Raji (cell line): ENCODE results near the gene ATF3.

Source experiments
- POLR2A ChIP-seq: IDR thresholded peaks from 2 replicates; pipeline ENCODE4 v1.6.1; 2011; ENCODE audit warnings: low read depth, low read length, control low read depth; ENCODE audit not compliant: insufficient read depth

Gene ATF3, protein sequence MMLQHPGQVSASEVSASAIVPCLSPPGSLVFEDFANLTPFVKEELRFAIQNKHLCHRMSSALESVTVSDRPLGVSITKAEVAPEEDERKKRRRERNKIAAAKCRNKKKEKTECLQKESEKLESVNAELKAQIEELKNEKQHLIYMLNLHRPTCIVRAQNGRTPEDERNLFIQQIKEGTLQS

DNA sequence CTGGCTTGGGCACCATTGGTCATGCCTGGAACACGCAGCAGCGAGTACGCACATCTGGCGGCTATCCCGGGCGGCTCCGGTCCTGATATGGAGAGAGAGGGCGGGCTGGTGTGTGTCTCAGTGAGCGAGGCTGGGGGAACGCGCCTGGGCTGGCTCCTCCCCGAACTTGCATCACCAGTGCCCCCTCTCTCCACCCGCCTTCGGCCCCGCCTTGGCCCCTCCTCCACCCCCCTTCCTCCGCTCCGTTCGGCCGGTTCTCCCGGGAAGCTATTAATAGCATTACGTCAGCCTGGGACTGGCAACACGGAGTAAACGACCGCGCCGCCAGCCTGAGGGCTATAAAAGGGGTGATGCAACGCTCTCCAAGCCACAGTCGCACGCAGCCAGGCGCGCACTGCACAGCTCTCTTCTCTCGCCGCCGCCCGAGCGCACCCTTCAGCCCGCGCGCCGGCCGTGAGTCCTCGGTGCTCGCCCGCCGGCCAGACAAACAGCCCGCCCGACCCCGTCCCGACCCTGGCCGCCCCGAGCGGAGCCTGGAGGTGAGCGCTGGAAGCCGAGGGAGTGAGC, at the start of gene ATF3:
ATF3 (plus strand) TSS at position 370 of the 567 bp plus-strand sequence. CDS start 6,261 bp downstream, outside the sequence.
- peak; percentile 83 for TF ChIP-seq POLR2A

DNA sequence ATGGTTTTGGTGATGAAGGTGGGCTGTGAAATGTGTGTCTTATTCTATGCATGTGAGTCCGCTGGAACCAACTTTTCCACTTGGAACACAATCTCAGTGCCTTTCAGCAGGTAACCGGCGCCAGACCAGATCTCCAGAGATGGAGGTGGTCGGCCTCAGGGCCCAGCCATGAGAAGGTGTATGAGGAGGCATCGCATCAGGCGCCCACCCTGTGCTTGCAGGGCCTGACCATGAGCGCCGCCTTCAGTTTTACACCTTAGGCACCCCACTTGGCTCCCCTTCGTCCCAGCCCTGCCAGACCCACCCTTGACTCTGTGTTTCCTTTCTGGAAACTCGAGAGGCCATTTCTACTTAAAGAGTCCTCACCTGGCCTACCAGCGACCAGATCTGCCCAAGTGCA, 48.6 kb upstream of the ATF3 start:
- no peak for TF ChIP-seq POLR2A

DNA sequence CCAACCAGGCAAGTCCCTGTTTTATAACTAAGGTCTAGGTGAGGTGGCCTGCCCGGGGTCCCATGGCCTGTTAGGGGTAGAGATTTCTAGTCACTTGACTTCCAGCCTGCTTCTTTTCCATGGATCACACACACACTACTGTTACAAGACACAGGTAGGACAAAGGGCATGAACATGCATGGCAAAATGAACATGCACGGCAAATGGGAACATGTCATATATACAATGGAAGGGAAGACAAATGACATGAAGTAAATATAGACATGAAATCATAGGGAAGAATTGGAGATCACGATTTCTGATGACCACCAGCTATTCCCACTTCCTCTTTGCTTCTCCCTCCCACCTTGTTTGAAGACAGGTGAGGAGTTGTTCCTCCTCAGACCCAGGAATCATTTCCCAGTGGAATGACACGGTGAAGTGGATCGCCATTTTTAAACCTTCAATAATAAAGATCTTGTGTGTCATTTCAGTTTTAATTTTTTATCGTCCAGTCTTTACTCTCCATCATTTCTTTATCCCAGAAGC, 47.6 kb upstream of the ATF3 start:
- no peak for TF ChIP-seq POLR2A

DNA sequence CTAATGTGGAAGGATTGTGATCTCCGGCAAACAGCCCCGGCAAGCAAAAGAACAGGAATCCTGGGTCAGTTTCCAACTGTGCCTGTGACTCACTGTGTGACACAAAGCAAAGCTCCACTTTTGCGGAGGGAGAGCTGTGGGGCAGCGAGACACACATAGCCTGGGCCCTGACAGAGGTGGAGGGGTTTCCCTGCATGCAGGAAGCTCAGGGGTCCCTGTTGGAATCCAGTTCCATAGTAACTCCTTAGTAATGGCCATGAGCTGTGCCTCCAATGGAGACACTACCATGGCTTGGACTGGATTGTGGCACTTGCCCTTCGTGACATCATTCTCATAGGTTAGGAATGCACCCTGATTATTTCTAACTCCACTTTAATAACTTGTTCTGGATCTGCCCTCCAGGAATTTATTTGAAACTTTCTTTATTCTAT, 47.0 kb upstream of the ATF3 start:
- no peak for TF ChIP-seq POLR2A

DNA sequence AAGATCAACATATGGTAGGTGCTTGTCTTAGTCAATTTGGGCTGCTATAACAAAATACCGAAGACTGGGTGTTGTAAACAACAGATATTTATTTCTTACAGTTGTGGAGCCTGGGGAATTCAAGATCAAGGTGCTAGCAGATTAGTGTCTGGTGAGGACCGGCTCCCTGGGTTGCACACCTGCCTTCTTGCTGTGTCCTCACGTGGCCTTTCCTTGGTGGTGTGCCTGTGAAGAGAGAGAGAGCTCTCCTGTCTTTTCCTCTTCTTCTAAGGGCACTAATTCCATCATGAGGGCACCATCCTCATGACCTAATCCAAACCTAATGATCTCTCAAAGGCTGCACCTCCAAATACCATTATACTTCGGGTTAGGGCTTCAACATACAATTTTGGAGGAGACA, 45.8 kb upstream of the ATF3 start:
- TF ChIP-seq POLR2A = no peak

DNA sequence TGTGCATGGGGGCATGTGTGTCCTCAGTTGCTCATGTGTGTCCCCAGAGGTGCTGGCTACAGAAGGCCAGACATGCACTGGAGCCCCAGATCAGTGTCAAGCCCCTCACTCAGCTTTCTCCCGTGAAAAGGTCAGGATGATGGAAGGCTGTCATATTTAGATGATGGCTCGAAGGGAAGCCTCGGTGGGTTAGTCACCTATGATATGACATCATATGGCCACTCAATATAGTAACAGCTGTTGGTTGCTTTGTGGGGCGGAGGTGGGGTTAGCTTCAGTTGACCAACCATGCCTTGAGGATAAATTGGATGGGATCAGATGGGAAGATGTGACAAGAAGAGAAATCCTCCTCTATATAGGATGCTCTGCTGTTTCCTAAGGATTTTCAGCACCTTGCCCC, 43.5 kb upstream of the ATF3 start:
- no peak for TF ChIP-seq POLR2A

DNA sequence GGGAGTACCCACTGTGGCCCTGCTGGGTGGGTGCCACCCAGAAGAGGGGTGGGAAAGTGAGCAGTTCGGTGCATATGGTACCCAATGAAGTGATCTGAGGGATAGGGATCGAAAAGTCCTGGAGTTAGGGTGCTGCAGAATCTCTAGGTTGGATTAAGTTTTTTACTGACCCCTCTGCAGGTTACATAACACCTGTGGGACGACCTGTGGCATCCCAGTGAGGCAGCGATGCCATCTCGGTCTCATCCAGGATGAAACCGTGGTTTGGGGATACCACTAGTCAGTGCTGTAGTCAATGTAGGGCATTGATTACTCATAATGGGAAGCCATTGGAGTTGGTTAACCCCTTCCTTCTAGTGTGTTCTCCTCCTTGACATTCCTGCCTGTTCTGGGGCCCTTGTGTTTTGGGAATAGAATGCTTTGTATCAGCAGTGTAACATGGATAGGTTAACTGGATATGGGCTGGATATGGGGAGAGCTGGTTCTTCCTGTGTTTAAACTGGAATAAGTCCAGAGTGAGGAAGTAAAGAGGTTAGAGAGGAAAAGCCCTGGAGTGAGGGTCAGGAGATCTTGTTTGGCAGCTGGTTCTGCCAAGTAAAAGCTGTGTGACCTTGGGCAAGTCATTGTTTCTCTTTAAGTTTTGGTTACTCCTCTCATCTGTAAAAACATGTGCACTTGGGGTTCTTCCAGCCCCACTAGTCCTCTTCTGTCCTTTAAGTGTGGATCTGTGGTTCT, 42.8 kb upstream of the ATF3 start:
- TF ChIP-seq POLR2A = no peak

DNA sequence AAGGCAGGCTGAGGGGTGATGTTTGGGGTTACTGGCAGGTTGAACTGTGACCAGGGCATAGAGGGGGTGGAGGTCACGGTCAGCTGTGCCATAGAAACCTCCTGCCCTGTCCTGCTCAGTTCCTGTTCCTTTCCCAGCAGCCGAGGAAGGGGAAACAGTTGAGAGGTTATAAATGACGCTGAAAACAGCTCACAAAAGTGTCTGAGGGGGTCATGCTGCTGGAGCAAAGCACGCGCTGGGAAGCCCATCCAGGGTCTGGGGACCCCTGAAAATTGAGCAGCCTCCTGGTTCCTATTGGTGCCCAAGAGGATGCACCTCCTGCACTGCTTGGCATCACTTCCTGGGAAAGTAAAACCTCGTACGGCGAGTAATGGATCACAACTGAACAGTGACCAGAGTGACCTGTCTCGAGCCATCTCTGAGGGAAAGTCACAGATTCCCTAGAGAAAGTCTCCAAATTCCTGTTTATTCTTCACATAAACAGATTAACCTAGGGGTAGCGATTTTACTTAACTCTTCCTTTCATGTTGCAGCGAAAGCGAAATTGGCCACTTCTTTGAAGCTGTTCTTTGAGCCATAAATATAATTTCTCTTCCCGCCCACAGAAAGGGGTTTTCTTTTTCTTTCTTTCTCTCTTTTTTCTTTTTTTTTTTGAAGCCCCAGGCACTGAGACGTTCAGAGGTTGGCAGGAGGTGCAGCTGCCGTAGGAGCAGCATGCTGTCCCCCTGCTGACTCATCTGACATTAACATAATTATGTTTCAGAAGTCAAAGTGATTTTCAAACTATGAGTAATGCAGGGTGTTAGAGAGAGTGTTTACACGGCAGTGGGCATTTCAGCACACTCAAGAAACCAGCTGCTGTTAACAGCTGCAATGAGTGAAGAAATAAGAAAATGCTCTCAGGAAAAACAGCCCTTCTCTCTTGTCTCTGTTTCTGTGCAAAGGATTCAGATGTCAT, 41.8 kb upstream of the ATF3 start:
- TF ChIP-seq POLR2A = no peak

DNA sequence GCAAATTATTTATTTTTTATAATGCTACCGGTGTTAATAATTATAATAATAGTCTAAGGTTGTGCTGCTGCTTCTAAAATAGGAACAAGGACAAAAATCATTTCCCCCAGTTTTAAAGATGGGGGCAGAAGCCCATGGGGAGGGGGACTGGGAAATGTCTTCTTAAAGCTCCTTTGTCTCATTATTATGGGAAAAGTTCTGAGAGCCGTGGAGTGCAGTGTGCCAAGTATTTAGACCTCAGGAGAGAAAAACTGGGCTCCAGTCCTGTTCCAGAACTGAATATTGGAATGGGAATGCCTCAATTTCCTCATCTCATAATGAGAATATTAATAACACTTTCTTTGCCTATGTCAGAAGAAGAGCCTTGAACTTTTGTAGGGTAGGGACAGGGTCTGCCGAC, 40.9 kb upstream of the ATF3 start:
- TF ChIP-seq POLR2A = no peak

DNA sequence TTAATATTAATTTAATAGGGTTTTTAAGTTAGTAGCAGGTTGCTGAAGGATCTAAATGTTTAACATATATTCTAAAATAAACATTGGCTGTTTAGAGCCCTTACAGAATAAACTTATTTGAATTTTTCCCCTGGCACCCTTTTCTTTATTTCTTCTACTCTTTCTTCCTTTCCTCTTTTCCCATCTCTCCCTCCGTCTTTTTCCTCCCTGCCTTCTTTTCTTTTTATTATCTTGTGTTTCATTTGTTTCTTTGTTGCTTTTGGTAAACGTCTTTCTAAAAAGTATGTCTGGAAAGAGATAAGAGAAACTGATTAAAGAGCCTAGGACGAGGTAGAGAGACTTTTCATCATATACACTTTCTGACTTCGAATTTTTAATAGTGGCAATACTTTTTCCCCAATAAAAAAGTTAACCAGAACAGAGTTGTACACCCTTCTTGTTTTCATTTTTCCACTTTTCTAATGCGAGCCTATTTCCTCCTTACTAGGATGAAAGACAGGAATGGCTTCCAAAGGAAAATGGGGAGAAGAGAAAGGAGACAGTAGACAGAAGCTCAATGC, 39.5 kb upstream of the ATF3 start:
- no peak for TF ChIP-seq POLR2A

DNA sequence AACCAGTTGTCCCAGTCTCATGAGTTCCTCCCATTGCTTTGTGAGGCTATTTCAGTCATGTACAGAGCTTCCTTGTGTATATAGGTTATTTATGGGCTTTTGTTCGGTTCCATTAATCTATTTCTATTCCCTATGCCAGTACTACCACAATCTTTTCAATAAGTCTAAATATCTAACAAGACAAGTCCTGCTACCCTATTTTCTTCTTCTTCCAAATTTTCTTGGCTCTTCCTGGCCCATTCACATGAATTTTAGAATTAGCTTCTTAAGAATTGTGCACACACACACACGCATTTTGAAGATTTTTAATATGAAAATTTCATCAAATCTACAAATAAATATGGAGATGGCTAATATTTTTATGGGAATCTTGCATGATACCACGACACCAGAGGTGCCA, 33.8 kb upstream of the ATF3 start:
- no peak for TF ChIP-seq POLR2A

DNA sequence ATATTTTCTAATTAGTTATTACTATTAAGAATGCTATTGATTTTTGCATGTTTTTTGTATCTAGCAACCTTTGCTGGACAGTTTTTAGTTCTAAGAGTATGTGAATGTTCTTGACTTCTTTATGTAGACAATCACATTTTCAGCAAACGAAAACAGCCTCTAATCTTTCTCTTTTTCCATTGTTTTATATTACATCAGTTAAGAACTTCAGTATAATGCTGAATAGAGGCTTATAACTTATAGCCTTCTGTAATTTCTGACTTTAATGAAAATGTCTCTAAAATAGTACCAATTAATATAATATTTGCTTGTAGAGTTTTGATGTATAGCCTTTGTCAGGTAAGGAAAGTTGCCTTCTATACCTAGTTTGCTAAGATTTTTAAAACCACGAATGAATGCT, 33.2 kb upstream of the ATF3 start:
- TF ChIP-seq POLR2A = no peak

DNA sequence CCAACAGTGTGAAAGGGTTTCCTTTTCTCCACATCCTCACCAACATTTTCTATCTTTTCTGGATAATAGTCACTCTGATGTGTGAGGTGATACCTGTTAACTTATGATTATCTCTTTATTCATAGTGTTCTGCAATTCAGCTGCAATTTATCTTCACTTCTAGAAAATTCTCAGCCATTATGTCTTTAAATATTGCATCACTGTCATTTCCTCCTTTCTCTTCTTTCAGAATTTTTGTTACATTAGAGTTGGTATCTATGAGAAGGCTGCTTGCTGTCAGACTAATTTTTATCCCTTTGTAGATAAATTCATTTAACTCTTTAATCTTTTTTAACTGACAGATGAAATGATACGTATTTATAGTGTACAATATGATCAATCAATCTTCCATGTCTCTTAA, 30.5 kb upstream of the ATF3 start:
- TF ChIP-seq POLR2A = no peak

DNA sequence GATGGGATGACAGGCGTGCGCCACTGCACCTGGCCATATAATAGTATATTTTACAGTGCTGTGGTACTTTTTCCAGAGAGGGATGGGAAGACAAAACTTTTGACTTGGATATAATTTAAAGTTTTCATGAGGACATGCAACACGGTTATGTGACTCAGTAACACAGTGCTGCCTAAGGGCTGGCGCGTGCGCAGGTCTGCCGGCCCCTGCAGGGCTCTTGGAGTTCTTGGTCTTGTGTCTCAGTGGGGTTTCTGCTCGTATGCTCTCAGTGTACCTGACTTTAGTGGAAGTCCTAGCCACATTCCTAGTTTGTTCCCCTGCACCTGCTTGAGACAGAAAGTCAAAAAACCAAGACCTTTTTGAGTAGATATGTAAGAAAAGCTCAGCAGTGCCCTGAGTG, 27.5 kb upstream of the ATF3 start:
- TF ChIP-seq POLR2A = no peak

DNA sequence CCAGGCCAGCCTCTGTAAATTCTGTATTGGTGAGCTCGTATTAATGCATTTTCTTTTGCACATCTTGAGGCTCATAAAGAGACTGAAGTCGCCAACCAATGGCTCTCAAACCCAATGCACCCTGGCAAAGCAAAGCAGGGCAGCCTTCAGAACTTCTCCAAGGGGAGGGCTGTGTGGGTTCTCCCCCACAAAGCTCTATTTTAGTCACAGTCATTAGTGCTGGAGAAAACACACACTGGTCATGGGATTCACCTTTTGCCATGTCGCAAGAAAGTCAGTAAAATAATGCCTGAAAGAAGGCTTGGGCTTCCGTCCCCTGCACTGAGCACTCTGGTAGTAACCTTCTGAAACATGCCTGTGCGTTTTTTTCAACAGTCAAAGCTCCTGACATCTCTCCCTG, 26.3 kb upstream of the ATF3 start:
- TF ChIP-seq POLR2A = no peak

DNA sequence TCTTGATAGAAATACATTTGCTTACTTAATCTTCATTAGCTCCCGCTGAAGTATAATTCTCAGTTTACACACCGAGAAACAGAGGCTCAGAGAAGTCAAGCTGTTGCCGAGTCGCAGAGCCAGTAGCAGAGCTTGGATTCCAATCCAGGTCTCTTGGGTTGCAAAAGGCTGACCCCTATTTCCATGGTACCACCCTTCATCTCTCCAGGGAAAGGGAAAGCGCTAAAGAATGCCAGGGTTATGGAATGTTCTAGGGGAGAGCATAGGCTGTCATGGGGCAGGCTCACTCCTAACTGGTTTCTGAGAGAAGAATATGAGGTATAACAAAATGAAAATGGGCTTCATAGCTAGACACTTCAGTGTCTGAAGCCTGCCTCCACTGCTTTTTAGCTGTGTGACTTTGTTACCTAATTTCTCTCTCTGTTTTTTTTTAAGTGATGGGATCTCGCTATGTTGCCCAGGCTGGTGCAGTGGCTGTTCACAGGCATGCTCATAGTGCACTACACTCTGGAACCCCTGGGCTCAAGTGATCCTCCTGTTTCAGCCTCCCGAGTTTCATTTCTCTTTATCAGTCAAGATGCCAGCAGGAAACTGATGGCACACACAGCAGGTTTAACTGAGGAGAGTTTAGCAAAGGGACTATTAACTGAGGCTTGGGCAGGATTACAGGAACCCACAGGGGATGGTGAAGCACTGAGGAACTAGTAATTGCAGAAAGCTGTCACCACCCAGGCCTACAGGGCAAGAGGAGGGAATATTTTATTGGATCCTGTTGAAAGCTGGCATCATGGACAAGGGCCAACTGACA, 25.5 kb upstream of the ATF3 start:
- no peak for TF ChIP-seq POLR2A
